AG09309 (cell line): ENCODE data around the gene FRMPD1.

Experiments
- DNase-seq: peaks from one replicate; pipeline ENCODE4 v3.0.0-alpha.2; 2010; ENCODE audit warnings: low read depth
- H3K4me3 ChIP-seq: 2 replicates; pipeline ENCODE4 v1.5.1; 2011; ENCODE audit warnings: mild to moderate bottlenecking, low read depth, low read length, moderate library complexity; ENCODE audit not compliant: control insufficient read depth
- CTCF ChIP-seq: IDR thresholded peaks from 2 replicates; pipeline ENCODE4 v1.5.1; 2011; ENCODE audit warnings: mild to moderate bottlenecking, low read depth, low read length, inconsistent platforms; ENCODE audit not compliant: insufficient read depth, control insufficient read depth; ENCODE audit errors: missing control alignments

The FRMPD1 gene

GRCh38 chr9:37611961-37612360 is 38.8 kb upstream of the FRMPD1 start:
- H3K4me3 ChIP-seq = no peak overlapping the region
- no peak for TF ChIP-seq CTCF
- DNase-seq = no peak

GRCh38 chr9:37617161-37617560 is 33.6 kb upstream of the FRMPD1 start:
- no peak overlapping the region for H3K4me3 ChIP-seq
- no peak for DNase-seq
- no peak for TF ChIP-seq CTCF

GRCh38 chr9:37617832-37618231 is 32.9 kb upstream of the FRMPD1 start:
- TF ChIP-seq CTCF = no peak
- no peak overlapping the region for H3K4me3 ChIP-seq
- peak; percentile 38 for DNase-seq

- H3K4me3 ChIP-seq = no peak overlapping the region
- TF ChIP-seq CTCF = no peak
- DNase-seq = peak; percentile 79
Measured at GRCh38 chr9:37618817-37619216, 31.9 kb upstream of the FRMPD1 start.

- DNase-seq = no peak
- no peak overlapping the region for H3K4me3 ChIP-seq
- TF ChIP-seq CTCF = no peak
Measured at GRCh38 chr9:37619806-37620205, 30.9 kb upstream of the FRMPD1 start.

- no peak for TF ChIP-seq CTCF
- no peak for DNase-seq
Measured at GRCh38 chr9:37620396-37620795, 30.4 kb upstream of the FRMPD1 start.

GRCh38 chr9:37621273-37622121 is 29.3 kb upstream of the FRMPD1 start:
- no peak for DNase-seq
- TF ChIP-seq CTCF = no peak

More at GRCh38 chr9:37620396-37620795, 30.4 kb upstream of the FRMPD1 start:
- no peak overlapping the region for H3K4me3 ChIP-seq

More at GRCh38 chr9:37621273-37622121, 29.3 kb upstream of the FRMPD1 start:
- H3K4me3 ChIP-seq = no peak overlapping the region
